T-cell (primary cell): Measurements from ENCODE around the gene STYX. TPM values are rescaled to one million over a fixed set of nuclear protein-coding genes. Genes with fewer than 3 reads are reported as not detected.

Experiments used
- ATAC-seq, 4 experiments: fragments of 200-7000 bp in 3 of 4; fragments of 150-1000 bp in 1 of 4; cut with Tn5 transposase; replicated peaks in 1 of 4; 1 replicate in 3 of 4; 2 replicates in 1 of 4; pipeline ENCODE4 v1.10.0; 2021; ENCODE audit warnings: moderate library complexity in 3 of 4, mild to moderate bottlenecking in 2 of 4, moderate number of reproducible peaks in 1 of 4
- CTCF ChIA-PET, 2 donors: fragments of 300-600 bp; sonication (Branson Sonifier 250); formaldehyde crosslinking; loops; one replicate each; lab custom pipeline; 2022; ENCODE audit warnings: antibody characterized with exemption in 2 of 2; lab: Charles Lee
- POLR2A ChIA-PET, 2 donors: fragments of 300-600 bp; sonication (Branson Sonifier 250); formaldehyde crosslinking; loops; one replicate each; lab custom pipeline; 2022; ENCODE audit warnings: antibody characterized with exemption in 2 of 2; lab: Charles Lee
- DNase-seq, 35 experiments: peaks; one replicate each; pipeline versions ENCODE4 v3.0.0 to v3.0.0-alpha.2; 2013 to 2023
- H3K27ac ChIP-seq: one replicate; pipeline ENCODE4 v1.5.1; 2013; ENCODE audit warnings: low read length
- H3K27me3 ChIP-seq, 2 experiments: replicated peaks in 1 of 2; 1 replicate in 1 of 2; 2 replicates in 1 of 2; pipeline versions ENCODE4 v1.6.1 to v1.7.0; 2013; ENCODE audit warnings: low read length in 1 of 2, mixed read lengths in 1 of 2; ENCODE audit not compliant: control insufficient read depth in 2 of 2, insufficient read depth in 2 of 2; ENCODE audit errors: extremely low read depth in 1 of 2
- H3K36me3 ChIP-seq, 2 donors: 1 replicate in 1 of 2; 2 replicates in 1 of 2; pipeline versions ENCODE4 v1.6.1 to v1.7.0; 2013; ENCODE audit warnings: low read length in 1 of 2; ENCODE audit not compliant: control insufficient read depth in 2 of 2, insufficient read depth in 1 of 2; ENCODE audit errors: extremely low read depth in 1 of 2
- H3K4me1 ChIP-seq, 2 experiments: 1 replicate in 1 of 2; 2 replicates in 1 of 2; pipeline versions ENCODE4 v1.6.1 to v1.7.0; 2013; ENCODE audit warnings: low read length in 2 of 2, mixed read lengths in 1 of 2; ENCODE audit not compliant: insufficient read depth in 2 of 2, control insufficient read depth in 1 of 2; ENCODE audit errors: extremely low read depth in 1 of 2
- H3K4me3 ChIP-seq, 2 donors: 1 replicate in 1 of 2; 2 replicates in 1 of 2; pipeline versions ENCODE4 v1.5.1 to v1.7.0; 2013; ENCODE audit warnings: mild to moderate bottlenecking in 2 of 2, low read length in 1 of 2, moderate library complexity in 1 of 2; ENCODE audit not compliant: control insufficient read depth in 1 of 2; ENCODE audit errors: extremely low read depth in 1 of 2
- H3K9me3 ChIP-seq: 2 replicates; pipeline ENCODE4 v1.7.0; 2013
- H3K27ac Mint-ChIP-seq, 2 donors: one replicate each; pipeline ENCODE4 v1.8.0; 2020 to 2021; ENCODE audit warnings: mild to moderate bottlenecking in 2 of 2, mixed read lengths in 2 of 2
- H3K27me3 Mint-ChIP-seq, 2 donors: one replicate each; pipeline ENCODE4 v1.8.0; 2021 to 2022; ENCODE audit warnings: mixed read lengths in 2 of 2
- H3K36me3 Mint-ChIP-seq: one replicate; pipeline ENCODE4 v1.8.0; 2021; ENCODE audit warnings: mixed read lengths
- H3K4me1 Mint-ChIP-seq, 3 donors: one replicate each; pipeline ENCODE4 v1.8.0; 2020 to 2022; ENCODE audit warnings: mixed read lengths in 3 of 3, mild to moderate bottlenecking in 1 of 3
- H3K4me3 Mint-ChIP-seq, 3 donors: one replicate each; pipeline ENCODE4 v1.8.0; 2020 to 2022; ENCODE audit warnings: mild to moderate bottlenecking in 3 of 3, mixed read lengths in 3 of 3, moderate library complexity in 3 of 3
- H3K9me3 Mint-ChIP-seq, 3 donors: one replicate each; pipeline ENCODE4 v1.8.0; 2020 to 2022; ENCODE audit warnings: mixed read lengths in 3 of 3
- WGBS: methylation state at CpG from one replicate; pipeline ENCODE4 v1.1.5; 2013; ENCODE audit warnings: missing lambda C conversion rate; ENCODE audit not compliant: insufficient coverage; 5-methylcytosine and 5-hydroxymethylcytosine counted together
- total RNA-seq, 35 experiments: library from RNA in 6 of 35; stranded (reverse) in 6 of 35; fragments of 120-200 nt in 1 of 35; gene quantifications; one replicate each; pipeline versions ENCODE4 v1.2.1 to v1.2.4 and lab custom pipeline; 2013 to 2026

STYX gene
- total RNA-seq, 5 donors from 2014 or later (not counting 1 experiment from before 2014, with no cell fraction given) = 29.6 to 40.0 (median 36.9) TPM

- no CpG with 5 or more reads among the region's 7 CpGs for whole genome bisulfite sequencing
- ATAC-seq = no peak
- no peak overlapping the region for H3K4me3 ChIP-seq
- ChIA-PET POLR2A (no interaction called here), CTCF (interaction anchor here in 1 of 2 donors (0.6 kb wide), 1 partner anchor 1450 kb away, joined by 5 read pairs; no protein-coding TSS in a partner anchor)
- no peaks in the 10 kb centered on the region for H3K9me3 Mint-ChIP-seq
- DNase-seq = no peak
- no peaks in the 10 kb centered on the region for H3K9me3 ChIP-seq
- H3K27me3 Mint-ChIP-seq = no peaks in the 10 kb centered on the region
- H3K27ac Mint-ChIP-seq = no peak overlapping the region
- peaks cover 0 to 28% of the 10 kb centered on the region in 2 donors for H3K36me3 ChIP-seq
- H3K36me3 Mint-ChIP-seq = peaks cover 10% of the 10 kb centered on the region
- peaks cover 0 to 4% (median 0%) of the 10 kb centered on the region in 3 donors for H3K4me1 Mint-ChIP-seq
- H3K4me1 ChIP-seq = no peaks in the 10 kb centered on the region
- H3K27ac ChIP-seq = no peak overlapping the region
- no peak overlapping the region for H3K4me3 Mint-ChIP-seq
- no peaks in the 10 kb centered on the region for H3K27me3 ChIP-seq
Measured at GRCh38 chr14:52778702-52779101, 48.7 kb downstream of the STYX start.

GRCh38 chr14:52780893-52781292 is 50.9 kb downstream of the STYX start:
- peak overlapping the region; percentile 14 to 61 for H3K27ac Mint-ChIP-seq
- no peak for ATAC-seq
- no peak overlapping the region for H3K4me3 Mint-ChIP-seq
- Histone ChIP-seq H3K4me1 (no peaks in the 10 kb centered on the region), H3K27me3 (no peaks in the 10 kb centered on the region), H3K27ac (no peak overlapping the region), H3K36me3 (peaks cover 0 to 17% of the 10 kb centered on the region in 2 donors), H3K9me3 (no peaks in the 10 kb centered on the region), H3K4me3 (no peak overlapping the region)
- H3K4me1 Mint-ChIP-seq = peaks cover 0 to 2% (median 0%) of the 10 kb centered on the region in 3 donors
- POLR2A ChIA-PET = interaction anchor here (0.6 kb wide), 2 partner anchors 85 to 120 kb away, joined by 3 to 5 read pairs; no protein-coding TSS in a partner anchor
- no CpG with 5 or more reads among the region's 1 CpG for WGBS
- H3K27me3 Mint-ChIP-seq = no peaks in the 10 kb centered on the region
- no peaks in the 10 kb centered on the region for H3K9me3 Mint-ChIP-seq
- DNase-seq = no peak
- no peaks in the 10 kb centered on the region for H3K36me3 Mint-ChIP-seq
- CTCF ChIA-PET = no interaction called here

GRCh38 chr14:52781629-52782028 is 51.7 kb downstream of the STYX start:
- H3K9me3 Mint-ChIP-seq = no peaks in the 10 kb centered on the region
- no peak for DNase-seq
- no peak for ATAC-seq
- ChIA-PET POLR2A (interaction anchor here (0.5 to 0.6 kb wide), 4 partner anchors 51 to 359 kb away, joined by 3 to 11 read pairs (median 4); no protein-coding TSS in a partner anchor), CTCF (interaction anchor here (0.7 kb wide), 3 partner anchors 52 to 476 kb away, joined by 4 to 10 read pairs (median 7); no protein-coding TSS in a partner anchor)
- Histone ChIP-seq H3K27me3 (no peaks in the 10 kb centered on the region), H3K4me1 (no peaks in the 10 kb centered on the region), H3K4me3 (no peak overlapping the region), H3K27ac (no peak overlapping the region), H3K9me3 (no peaks in the 10 kb centered on the region), H3K36me3 (peaks cover 0 to 15% of the 10 kb centered on the region in 2 donors)
- peak overlapping the region in 1 of 2 donors; percentile 61 for H3K27ac Mint-ChIP-seq
- WGBS = no CpG with 5 or more reads among the region's 1 CpG
- H3K4me1 Mint-ChIP-seq = peaks cover 0 to 2% (median 2%) of the 10 kb centered on the region in 3 donors
- H3K4me3 Mint-ChIP-seq = no peak overlapping the region
- H3K36me3 Mint-ChIP-seq = no peaks in the 10 kb centered on the region
- no peaks in the 10 kb centered on the region for H3K27me3 Mint-ChIP-seq

GRCh38 chr14:52783206-52783605 is 53.2 kb downstream of the STYX start:
- Histone ChIP-seq H3K4me1 (no peaks in the 10 kb centered on the region), H3K4me3 (no peak overlapping the region), H3K27ac (no peak overlapping the region), H3K9me3 (no peaks in the 10 kb centered on the region), H3K36me3 (peaks cover 0 to 12% of the 10 kb centered on the region in 2 donors), H3K27me3 (no peaks in the 10 kb centered on the region)
- H3K4me3 Mint-ChIP-seq = no peak overlapping the region
- peak overlapping the region in 1 of 2 donors; percentile 28 for H3K27ac Mint-ChIP-seq
- ATAC-seq = no peak
- ChIA-PET POLR2A (interaction anchor here in 1 of 2 donors (0.6 kb wide), 1 partner anchor 92 kb away, joined by 3 read pairs; no protein-coding TSS in a partner anchor), CTCF (interaction anchor here in 1 of 2 donors (0.6 kb wide), 1 partner anchor 329 kb away, joined by 4 read pairs; no protein-coding TSS in a partner anchor)
- no CpG with 5 or more reads among the region's 1 CpG for WGBS
- no peaks in the 10 kb centered on the region for H3K27me3 Mint-ChIP-seq
- no peaks in the 10 kb centered on the region for H3K9me3 Mint-ChIP-seq
- H3K36me3 Mint-ChIP-seq = no peaks in the 10 kb centered on the region
- no peak for DNase-seq
- H3K4me1 Mint-ChIP-seq = peaks cover 5 to 12% (median 9%) of the 10 kb centered on the region in 3 donors

- ChIA-PET POLR2A (no interaction called here), CTCF (interaction anchor here in 1 of 2 donors (0.7 kb wide), 1 partner anchor 55 kb away, joined by 3 read pairs; no protein-coding TSS in a partner anchor)
- Mint-ChIP-seq H3K4me3 (no peak overlapping the region), H3K27ac (no peak overlapping the region), H3K27me3 (no peaks in the 10 kb centered on the region), H3K4me1 (peaks cover 29 to 40% (median 38%) of the 10 kb centered on the region in 3 donors), H3K36me3 (no peaks in the 10 kb centered on the region), H3K9me3 (no peaks in the 10 kb centered on the region)
- H3K4me3 ChIP-seq = no peak overlapping the region
- H3K27ac ChIP-seq = no peak overlapping the region
- DNase-seq (no peak), ATAC-seq (no peak)
- H3K27me3 ChIP-seq = no peaks in the 10 kb centered on the region
- no peaks in the 10 kb centered on the region for H3K9me3 ChIP-seq
- no peaks in the 10 kb centered on the region for H3K36me3 ChIP-seq
- H3K4me1 ChIP-seq = peaks cover 11 to 17% of the 10 kb centered on the region in 2 experiments
Measured at GRCh38 chr14:52786887-52787286, 56.9 kb downstream of the STYX start.

- Mint-ChIP-seq H3K36me3 (no peaks in the 10 kb centered on the region), H3K27ac (no peak overlapping the region), H3K4me3 (peak overlapping the region in 1 of 3 donors; percentile 13), H3K27me3 (no peaks in the 10 kb centered on the region), H3K9me3 (no peaks in the 10 kb centered on the region), H3K4me1 (peaks cover 38 to 45% (median 44%) of the 10 kb centered on the region in 3 donors)
- CTCF ChIA-PET = interaction anchor here in 1 of 2 donors (0.5 kb wide), 1 partner anchor 178 kb away, joined by 4 read pairs; no protein-coding TSS in a partner anchor
- WGBS = 100% methylated on average over 1 of the region's 2 CpGs
- no peak overlapping the region for H3K27ac ChIP-seq
- POLR2A ChIA-PET = no interaction called here
- no peaks in the 10 kb centered on the region for H3K9me3 ChIP-seq
- H3K4me1 ChIP-seq = peaks cover 11 to 21% of the 10 kb centered on the region in 2 experiments
- no peak for DNase-seq
- no peak for ATAC-seq
- no peaks in the 10 kb centered on the region for H3K36me3 ChIP-seq
- no peaks in the 10 kb centered on the region for H3K27me3 ChIP-seq
- H3K4me3 ChIP-seq = no peak overlapping the region
Measured at GRCh38 chr14:52789118-52789517, 59.2 kb downstream of the STYX start.
